ENCODE results near the gene KMT5B. TPM values are rescaled to one million over a fixed set of nuclear protein-coding genes. Genes with fewer than 3 reads are reported as not detected.

The KMT5B gene
- total and polyA plus RNA-seq, 10 donors, result 12.3 to 52.8 (median 40.6) TPM

GRCh38 chr11:68169442-68169841 lies 43.7 kb downstream of the KMT5B start:
- intact Hi-C loops (cut with DNase I; ENCODE audit: low total_unique reads), result no loop called here
- Histone ChIP-seq H3K36me3 (peaks cover 12 to 100% (median 95%) of the 10 kb centered on the region in 6 donors), H3K27me3 (replicated peaks in 1 of 7) (no peaks in the 10 kb centered on the region), H3K9me3 (no peaks in the 10 kb centered on the region), H3K4me3 (no peak overlapping the region), H3K27ac (no peak overlapping the region), H3K4me1 (no peaks in the 10 kb centered on the region)
- TF ChIP-seq POLR2AphosphoS5 (IDR thresholded peaks at IDR 0.05) (no peak), POLR2A (IDR thresholded peaks at IDR 0.05) (no peak), CTCF (IDR thresholded peaks at IDR 0.05 in 8 of 11, conservative IDR thresholded peaks at IDR 0.05 in 3 of 11) (no peak)
- no peak for DNase-seq

GRCh38 chr11:68168694-68169093 lies 44.4 kb downstream of the KMT5B start:
- TF ChIP-seq POLR2AphosphoS5 (IDR thresholded peaks at IDR 0.05) (no peak), POLR2A (IDR thresholded peaks at IDR 0.05) (no peak), CTCF (IDR thresholded peaks at IDR 0.05 in 8 of 11, conservative IDR thresholded peaks at IDR 0.05 in 3 of 11) (no peak)
- Histone ChIP-seq H3K4me3 (no peak overlapping the region), H3K9me3 (no peaks in the 10 kb centered on the region), H3K27ac (no peak overlapping the region), H3K36me3 (peaks cover 9 to 100% (median 92%) of the 10 kb centered on the region in 6 donors), H3K4me1 (no peaks in the 10 kb centered on the region), H3K27me3 (replicated peaks in 1 of 7) (no peaks in the 10 kb centered on the region)
- DNase-seq, result no peak
- 96 to 100% (median 98%) methylated on average over 5 of the region's 5 CpGs for WGBS, 5 donors
- intact Hi-C loops (cut with DNase I; ENCODE audit: low total_unique reads), result no loop called here

- Histone ChIP-seq H3K4me1 (no peaks in the 10 kb centered on the region), H3K27me3 (replicated peaks in 1 of 7) (no peaks in the 10 kb centered on the region), H3K4me3 (no peak overlapping the region), H3K9me3 (no peaks in the 10 kb centered on the region), H3K36me3 (peaks cover 7 to 100% (median 83%) of the 10 kb centered on the region in 6 donors), H3K27ac (no peak overlapping the region)
- no peak for DNase-seq
- TF ChIP-seq CTCF (IDR thresholded peaks at IDR 0.05 in 8 of 11, conservative IDR thresholded peaks at IDR 0.05 in 3 of 11) (no peak), POLR2AphosphoS5 (IDR thresholded peaks at IDR 0.05) (no peak), POLR2A (IDR thresholded peaks at IDR 0.05) (no peak)
- 93 to 99% (median 97%) methylated on average over 6 of the region's 6 CpGs for WGBS, 5 donors
- intact Hi-C loops (cut with DNase I; ENCODE audit: low total_unique reads), result no loop called here
Measured at GRCh38 chr11:68167474-68167873, 45.6 kb downstream of the KMT5B start.

GRCh38 chr11:68166969-68167368 lies 46.1 kb downstream of the KMT5B start:
- WGBS, 5 donors, result 86 to 95% (median 92%) methylated on average over 4 of the region's 4 CpGs
- Histone ChIP-seq H3K4me1 (no peaks in the 10 kb centered on the region), H3K27me3 (replicated peaks in 1 of 7) (no peaks in the 10 kb centered on the region), H3K9me3 (no peaks in the 10 kb centered on the region), H3K36me3 (peaks cover 7 to 100% (median 78%) of the 10 kb centered on the region in 6 donors), H3K27ac (no peak overlapping the region), H3K4me3 (no peak overlapping the region)
- intact Hi-C loops (cut with DNase I; ENCODE audit: low total_unique reads), result no loop called here
- no peak for DNase-seq
- TF ChIP-seq POLR2A (IDR thresholded peaks at IDR 0.05), result no peak
- TF ChIP-seq CTCF (IDR thresholded peaks at IDR 0.05 in 8 of 11, conservative IDR thresholded peaks at IDR 0.05 in 3 of 11), result no peak
- TF ChIP-seq POLR2AphosphoS5 (IDR thresholded peaks at IDR 0.05), result no peak
